MG63 (cell line): ENCODE results near the gene ROR2. TPM values are rescaled to one million over a fixed set of nuclear protein-coding genes. Genes with fewer than 3 reads are reported as not detected.
"Not testable (repeated sequence)": the region's sequence is repeated elsewhere in the genome, so short reads cannot be mapped to it uniquely, and the experiment has no call there.

Experiments
- DNase-seq: peaks from one replicate; pipeline ENCODE4 v3.0.0-alpha.2; 2020
- H3K27me3 ChIP-seq: fragments of 250-450 bp; sonication (Bioruptor Pico); 2 replicates; pipeline ENCODE4 v1.5.1; 2020; ENCODE audit warnings: mild to moderate bottlenecking, moderate library complexity
- H3K36me3 ChIP-seq: fragments of 250-450 bp; sonication (Bioruptor Pico); 2 replicates; pipeline ENCODE4 v1.5.1; 2020; ENCODE audit warnings: mild to moderate bottlenecking, moderate library complexity
- H3K4me3 ChIP-seq: fragments of 250-450 bp; sonication (Bioruptor Pico); 2 replicates; pipeline ENCODE4 v1.5.1; 2020; ENCODE audit warnings: mild to moderate bottlenecking, moderate library complexity
- H3K9me3 ChIP-seq: fragments of 250-450 bp; sonication (Bioruptor Pico); 2 replicates; pipeline ENCODE4 v1.5.1; 2020; ENCODE audit warnings: mild to moderate bottlenecking, moderate library complexity
- total RNA-seq: library from RNA; depleted of rRNA; stranded (reverse); fragments of >200 nt; shearing (Covaris generic); gene quantifications from 2 replicates; pipeline ENCODE4 v1.2.3, GENCODE V29; 2014; ENCODE audit warnings: low replicate concordance

Gene ROR2
- total RNA-seq, 1 experiment from 2014 or later, result 0.20 TPM

GRCh38 chr9:91562416-91562815 is 387.6 kb downstream of the ROR2 start:
- DNase-seq, result no peak
- Histone ChIP-seq H3K9me3 (no peaks in the 10 kb centered on the region), H3K27me3 (no peaks in the 10 kb centered on the region), H3K4me3 (no peak overlapping the region), H3K36me3 (no peaks in the 10 kb centered on the region)

GRCh38 chr9:91560301-91560700 is 389.7 kb downstream of the ROR2 start:
- no peaks in the 10 kb centered on the region for H3K9me3 ChIP-seq
- H3K4me3 ChIP-seq, result no peak overlapping the region
- no peak for DNase-seq
- no peaks in the 10 kb centered on the region for H3K27me3 ChIP-seq
- H3K36me3 ChIP-seq, result no peaks in the 10 kb centered on the region

- Histone ChIP-seq H3K27me3 (no peaks in the 10 kb centered on the region), H3K36me3 (no peaks in the 10 kb centered on the region), H3K4me3 (no peak overlapping the region), H3K9me3 (peaks cover 5% of the 10 kb centered on the region; the same call in 1 of the 2 replicates)
- DNase-seq, result no peak
Measured at GRCh38 chr9:91558879-91559278, 391.1 kb downstream of the ROR2 start.

- H3K27me3 ChIP-seq, result no peaks in the 10 kb centered on the region
- H3K9me3 ChIP-seq, result peaks cover 9% of the 10 kb centered on the region; the same call in 1 of the 2 replicates
- H3K4me3 ChIP-seq, result no peak overlapping the region
- H3K36me3 ChIP-seq, result no peaks in the 10 kb centered on the region
- no peak for DNase-seq
Measured at GRCh38 chr9:91558395-91558794, 391.6 kb downstream of the ROR2 start.

- Histone ChIP-seq H3K36me3 (no peaks in the 10 kb centered on the region), H3K9me3 (peaks cover 11% of the 10 kb centered on the region; the same call in 1 of the 2 replicates), H3K4me3 (no peak overlapping the region), H3K27me3 (no peaks in the 10 kb centered on the region)
- DNase-seq, result no peak
Measured at GRCh38 chr9:91557327-91557726, 392.7 kb downstream of the ROR2 start.

GRCh38 chr9:91555132-91555531 is 394.9 kb downstream of the ROR2 start:
- no peak overlapping the region for H3K4me3 ChIP-seq
- DNase-seq, result no peak

GRCh38 chr9:91549177-91549576 is 400.9 kb downstream of the ROR2 start:
- Histone ChIP-seq H3K27me3 (no peaks in the 10 kb centered on the region), H3K9me3 (peaks cover 10% of the 10 kb centered on the region; the same call in 1 of the 2 replicates), H3K4me3 (no peak overlapping the region), H3K36me3 (no peaks in the 10 kb centered on the region)
- no peak for DNase-seq

More at GRCh38 chr9:91555132-91555531, 394.9 kb downstream of the ROR2 start:
- Histone ChIP-seq H3K36me3 (no peaks in the 10 kb centered on the region), H3K9me3 (peaks cover 13% of the 10 kb centered on the region; the same call in 1 of the 2 replicates), H3K27me3 (no peaks in the 10 kb centered on the region)

GRCh38 chr9:91547081-91547480 is 402.9 kb downstream of the ROR2 start:
- H3K9me3 ChIP-seq, result 0 out of 2 replicates have a peak, but pooled peaks cover 2% of the 10 kb centered on the region
- H3K36me3 ChIP-seq, result no peaks in the 10 kb centered on the region
- no peaks in the 10 kb centered on the region for H3K27me3 ChIP-seq
- no peak for DNase-seq
- no peak overlapping the region for H3K4me3 ChIP-seq

- H3K9me3 ChIP-seq, result 0 out of 2 replicates have a peak, but pooled peaks cover 2% of the 10 kb centered on the region
- no peaks in the 10 kb centered on the region for H3K27me3 ChIP-seq
- no peaks in the 10 kb centered on the region for H3K36me3 ChIP-seq
- no peak overlapping the region for H3K4me3 ChIP-seq
- DNase-seq, result peak; percentile 34
Measured at GRCh38 chr9:91546574-91546973, 403.5 kb downstream of the ROR2 start.

- DNase-seq, result no peak
- Histone ChIP-seq H3K27me3 (no peaks in the 10 kb centered on the region), H3K36me3 (no peaks in the 10 kb centered on the region), H3K4me3 (no peak overlapping the region), H3K9me3 (no peaks in the 10 kb centered on the region)
Measured at GRCh38 chr9:91541734-91542133, 408.3 kb downstream of the ROR2 start.

- H3K9me3 ChIP-seq, DNase-seq, H3K27me3 ChIP-seq: not testable (repeated sequence)
Measured at GRCh38 chr9:91540506-91540905, 409.5 kb downstream of the ROR2 start.

GRCh38 chr9:91536211-91536691 is 413.8 kb downstream of the ROR2 start:
- no peaks in the 10 kb centered on the region for H3K36me3 ChIP-seq
- no peak overlapping the region for H3K4me3 ChIP-seq
- no peaks in the 10 kb centered on the region for H3K9me3 ChIP-seq
- no peaks in the 10 kb centered on the region for H3K27me3 ChIP-seq
- peak; percentile 83 for DNase-seq

More at GRCh38 chr9:91540506-91540905, 409.5 kb downstream of the ROR2 start:
- not testable (repeated sequence) for H3K4me3 ChIP-seq, H3K36me3 ChIP-seq

- Histone ChIP-seq H3K9me3 (no peaks in the 10 kb centered on the region), H3K27me3 (no peaks in the 10 kb centered on the region), H3K4me3 (no peak overlapping the region), H3K36me3 (no peaks in the 10 kb centered on the region)
- no peak for DNase-seq
Measured at GRCh38 chr9:91534374-91534773, 415.7 kb downstream of the ROR2 start.

GRCh38 chr9:91533382-91533781 is 416.6 kb downstream of the ROR2 start:
- DNase-seq, result no peak
- Histone ChIP-seq H3K27me3 (no peaks in the 10 kb centered on the region), H3K36me3 (no peaks in the 10 kb centered on the region), H3K9me3 (no peaks in the 10 kb centered on the region), H3K4me3 (no peak overlapping the region)

GRCh38 chr9:91532325-91532724 is 417.7 kb downstream of the ROR2 start:
- Histone ChIP-seq H3K27me3 (no peaks in the 10 kb centered on the region), H3K36me3 (no peaks in the 10 kb centered on the region), H3K4me3 (no peak overlapping the region), H3K9me3 (peaks cover 3% of the 10 kb centered on the region; the same call in 1 of the 2 replicates)
- DNase-seq, result no peak

GRCh38 chr9:91530829-91531228 is 419.2 kb downstream of the ROR2 start:
- DNase-seq, result no peak
- H3K4me3 ChIP-seq, result no peak overlapping the region
- no peaks in the 10 kb centered on the region for H3K27me3 ChIP-seq
- H3K9me3 ChIP-seq, result peaks cover 4% of the 10 kb centered on the region; the same call in 1 of the 2 replicates
- no peaks in the 10 kb centered on the region for H3K36me3 ChIP-seq

- Histone ChIP-seq H3K36me3 (no peaks in the 10 kb centered on the region), H3K27me3 (no peaks in the 10 kb centered on the region), H3K4me3 (no peak overlapping the region), H3K9me3 (peaks cover 2% of the 10 kb centered on the region; the same call in 1 of the 2 replicates)
- DNase-seq, result peak; percentile 30
Measured at GRCh38 chr9:91522481-91522880, 427.5 kb downstream of the ROR2 start.

GRCh38 chr9:91519520-91520277 is 430.3 kb downstream of the ROR2 start:
- H3K4me3 ChIP-seq, result no peak overlapping the region
- H3K27me3 ChIP-seq, result no peaks in the 10 kb centered on the region
- no peak for DNase-seq
- H3K9me3 ChIP-seq, result no peaks in the 10 kb centered on the region
- no peaks in the 10 kb centered on the region for H3K36me3 ChIP-seq
